22Rv1 (cell line): Measurements from ENCODE around the gene PRELID2.

ENCODE experiments used
- CTCF ChIP-seq: fragments of 450-650 bp; IDR thresholded peaks from 2 replicates; pipeline ENCODE4 v1.5.1; 2017; ENCODE audit warnings: mild to moderate bottlenecking
- ZFX ChIP-seq: fragments of 450-650 bp; IDR thresholded peaks from 2 replicates; pipeline ENCODE4 v1.6.1; 2017; ENCODE audit warnings: antibody characterized with exemption, borderline replicate concordance

- TF ChIP-seq CTCF (no peak), ZFX (no peak)
These were observed 23.8 kb upstream of the PRELID2 start for GRCh38 chr5:145858959-145859358.
